ENCODE results near the gene SARDH.

SARDH gene

DNA sequence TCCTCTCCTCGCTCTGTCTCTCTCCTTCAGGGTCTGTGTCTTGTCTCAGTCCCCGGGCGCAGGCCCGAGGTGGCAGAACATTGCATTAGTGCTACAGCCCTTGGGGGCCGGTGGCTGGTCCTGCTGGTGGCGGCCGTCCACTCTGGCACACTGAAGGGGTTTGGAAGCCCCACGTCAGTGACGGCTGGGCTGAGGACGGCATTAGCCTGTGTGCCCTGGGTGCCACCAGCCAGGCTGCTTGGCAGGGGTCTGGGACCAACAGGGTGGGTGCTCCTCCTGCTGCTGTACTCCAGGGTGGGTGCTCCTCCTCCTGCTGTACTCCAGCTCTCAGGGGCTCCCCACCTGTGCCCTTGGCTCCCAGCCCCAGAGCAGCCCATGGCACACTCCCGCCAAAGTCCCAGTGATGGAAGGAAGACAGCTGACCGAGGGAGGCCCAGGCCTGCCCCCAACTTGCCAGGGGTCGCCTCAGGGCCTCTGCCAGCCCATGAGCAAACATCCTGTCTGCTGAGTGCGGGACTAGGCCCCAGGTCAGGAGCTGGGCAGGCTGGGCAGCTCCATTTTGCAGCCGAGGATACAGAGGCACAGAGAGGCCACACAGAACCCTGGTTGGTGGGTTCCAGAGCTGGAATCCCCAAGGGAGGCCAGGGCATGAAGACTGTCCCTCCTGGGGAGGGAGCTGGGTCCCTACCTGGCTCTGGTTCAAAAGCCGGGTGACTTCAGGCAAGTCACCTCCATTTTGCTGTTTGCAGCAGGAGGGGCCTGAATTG, 27.3 kb downstream of the SARDH start:
- no peak overlapping the region for H3K27ac ChIP-seq (ENCODE audit: extremely low read depth, low read depth, low read length)
- no peak for TF ChIP-seq ZNF202 (tag by site-specific recombination; IDR thresholded peaks at IDR 0.05; ENCODE audit: borderline replicate concordance)
- TF ChIP-seq GLIS2 (tag by site-specific recombination; IDR thresholded peaks at IDR 0.05): peak; percentile 52; the same call in 1 of the 2 replicates
- no peak for TF ChIP-seq KLF10 (tag by site-specific recombination; IDR thresholded peaks at IDR 0.05)
- no peak for TF ChIP-seq ZNF785 (tag by site-specific recombination; IDR thresholded peaks at IDR 0.05)
- no peak for TF ChIP-seq ZIC2 (tag by site-specific recombination; IDR thresholded peaks at IDR 0.05)
- TF ChIP-seq ZNF302 (tag by site-specific recombination; IDR thresholded peaks at IDR 0.05; ENCODE audit: low read depth): no peak
- TF ChIP-seq, protein P1, sequence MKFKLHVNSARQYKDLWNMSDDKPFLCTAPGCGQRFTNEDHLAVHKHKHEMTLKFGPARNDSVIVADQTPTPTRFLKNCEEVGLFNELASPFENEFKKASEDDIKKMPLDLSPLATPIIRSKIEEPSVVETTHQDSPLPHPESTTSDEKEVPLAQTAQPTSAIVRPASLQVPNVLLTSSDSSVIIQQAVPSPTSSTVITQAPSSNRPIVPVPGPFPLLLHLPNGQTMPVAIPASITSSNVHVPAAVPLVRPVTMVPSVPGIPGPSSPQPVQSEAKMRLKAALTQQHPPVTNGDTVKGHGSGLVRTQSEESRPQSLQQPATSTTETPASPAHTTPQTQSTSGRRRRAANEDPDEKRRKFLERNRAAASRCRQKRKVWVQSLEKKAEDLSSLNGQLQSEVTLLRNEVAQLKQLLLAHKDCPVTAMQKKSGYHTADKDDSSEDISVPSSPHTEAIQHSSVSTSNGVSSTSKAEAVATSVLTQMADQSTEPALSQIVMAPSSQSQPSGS (tag by site-specific recombination; IDR thresholded peaks at IDR 0.05; ENCODE audit: low read depth): no peak
- no peak for TF ChIP-seq REPIN1 (tag by site-specific recombination; IDR thresholded peaks at IDR 0.05; ENCODE audit: low read depth)
- H3K4me3 ChIP-seq (ENCODE audit: low read depth, low read length): no peak overlapping the region
- H3K9me3 ChIP-seq (ENCODE audit: control insufficient read depth, insufficient read depth, low read depth, low read length): no peaks in the 10 kb centered on the region
- ChIA-PET POLR2A (no interaction called here), CTCF (interaction anchor here (0.5 to 0.6 kb wide), 2 partner anchors 71 to 73 kb away, joined by 3 to 4 read pairs; no protein-coding TSS in a partner anchor)
- no peaks in the 10 kb centered on the region for H3K4me1 ChIP-seq (ENCODE audit: control insufficient read depth, insufficient read depth, low read length)
- H3K36me3 ChIP-seq (ENCODE audit: control insufficient read depth in 2 of 2, insufficient read depth in 1 of 2, low read length in 2 of 2): no peaks in the 10 kb centered on the region

DNA sequence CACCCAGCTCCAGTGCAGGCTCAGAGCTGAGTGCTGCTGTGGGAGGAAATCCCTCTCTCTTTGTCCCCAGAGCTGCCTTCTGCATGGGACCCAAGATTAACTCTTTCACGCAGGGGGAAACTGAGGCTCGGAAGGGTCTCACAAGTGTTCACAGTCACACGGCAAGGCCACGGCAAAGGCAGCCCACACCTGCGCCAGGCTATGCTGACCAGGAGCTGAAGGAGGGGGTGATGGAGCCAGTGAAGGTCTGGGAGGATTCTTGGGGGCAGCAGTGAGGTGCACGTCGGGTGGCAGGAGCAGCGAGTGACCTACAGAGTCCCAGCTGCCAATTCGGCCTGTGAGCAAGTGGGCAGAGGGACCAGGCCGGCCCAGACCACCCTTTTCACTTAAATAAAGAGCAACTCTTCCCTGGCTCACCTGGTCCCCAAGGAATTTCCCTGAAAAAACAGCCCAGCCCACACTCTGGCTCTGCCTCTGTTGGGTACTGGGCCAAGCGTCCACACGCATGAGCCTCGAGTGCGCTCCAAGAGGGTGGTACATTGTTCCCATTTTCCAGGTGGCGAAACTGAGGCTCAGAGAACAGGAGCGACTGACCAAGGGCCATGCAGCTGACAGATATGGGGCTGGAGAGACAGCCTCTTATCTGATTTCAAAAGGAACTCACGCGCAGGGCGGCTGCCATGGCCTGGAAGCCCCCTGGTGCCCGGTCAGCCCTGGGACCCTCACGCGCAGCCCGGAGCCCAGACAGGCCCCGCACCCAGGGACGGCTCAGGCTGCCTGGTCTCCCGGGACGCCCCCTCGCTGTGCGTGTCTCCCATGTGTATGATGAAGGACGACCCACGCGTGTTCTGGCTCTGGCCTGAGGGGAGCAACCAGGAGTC, 28.2 kb downstream of the SARDH start:
- ChIA-PET POLR2A (no interaction called here), CTCF (interaction anchor here (1.0 to 1.6 kb wide), 3 partner anchors 32 to 177 kb away, joined by 3 to 4 read pairs (median 4); no protein-coding TSS in a partner anchor)
- no peaks in the 10 kb centered on the region for H3K9me3 ChIP-seq (ENCODE audit: control insufficient read depth, insufficient read depth, low read depth, low read length)
- H3K27ac ChIP-seq (ENCODE audit: extremely low read depth, low read depth, low read length): no peak overlapping the region
- H3K4me3 ChIP-seq (ENCODE audit: low read depth, low read length): no peak overlapping the region
- H3K36me3 ChIP-seq (ENCODE audit: control insufficient read depth in 2 of 2, insufficient read depth in 1 of 2, low read length in 2 of 2): no peaks in the 10 kb centered on the region
- no peaks in the 10 kb centered on the region for H3K4me1 ChIP-seq (ENCODE audit: control insufficient read depth, insufficient read depth, low read length)
- TF ChIP-seq ZNF426 (tag by site-specific recombination; IDR thresholded peaks at IDR 0.05): no peak
- TF ChIP-seq SP2 (tag by site-specific recombination; IDR thresholded peaks at IDR 0.05): no peak
- TF ChIP-seq ZBTB20 (tag by site-specific recombination; IDR thresholded peaks at IDR 0.05): no peak
- no peak for TF ChIP-seq KLF1 (tag by site-specific recombination; IDR thresholded peaks at IDR 0.05)
- TF ChIP-seq GLIS1 (tag by site-specific recombination; IDR thresholded peaks at IDR 0.05): no peak
- TF ChIP-seq ZNF624 (tag by site-specific recombination; IDR thresholded peaks at IDR 0.05): no peak
- TF ChIP-seq YY1 (tag by site-specific recombination; IDR thresholded peaks at IDR 0.05): no peak
- TF ChIP-seq ZNF558 (tag by site-specific recombination; IDR thresholded peaks at IDR 0.05): no peak
- TF ChIP-seq ZNF423 (tag by site-specific recombination; IDR thresholded peaks at IDR 0.05): no peak
- TF ChIP-seq ZNF24 (tag by site-specific recombination; IDR thresholded peaks at IDR 0.05): no peak

DNA sequence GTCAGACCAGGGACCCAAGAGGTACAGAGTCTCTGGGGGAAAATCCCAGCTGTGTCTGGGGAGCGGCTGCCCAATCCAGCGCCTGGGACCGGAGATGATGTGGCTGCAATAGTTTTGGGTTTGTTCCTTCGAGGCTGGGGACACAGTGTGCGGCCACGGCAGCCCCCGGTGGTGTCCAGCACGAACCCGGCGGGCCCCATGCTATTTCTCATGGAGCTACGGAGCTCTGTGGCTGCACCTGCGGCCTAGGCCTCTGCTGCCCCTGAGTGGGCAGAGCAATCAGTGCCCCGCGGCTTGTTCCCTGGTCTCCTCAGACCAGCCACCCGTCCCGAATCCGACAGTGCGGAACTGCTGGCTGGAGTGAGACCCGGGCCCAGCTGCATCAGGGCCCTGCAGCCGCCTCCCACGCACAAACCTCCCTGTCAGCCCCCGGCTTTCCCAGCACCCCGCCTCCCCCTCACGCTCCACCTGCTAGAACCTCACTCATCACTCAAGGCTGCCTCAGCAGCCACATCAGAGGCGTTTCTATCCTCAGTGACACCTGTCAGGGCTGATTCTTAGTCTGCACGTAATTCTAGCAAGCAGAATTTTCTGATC, 29.0 kb downstream of the SARDH start:
- no peaks in the 10 kb centered on the region for H3K9me3 ChIP-seq (ENCODE audit: control insufficient read depth, insufficient read depth, low read depth, low read length)
- H3K4me3 ChIP-seq (ENCODE audit: low read depth, low read length): no peak overlapping the region
- no peaks in the 10 kb centered on the region for H3K4me1 ChIP-seq (ENCODE audit: control insufficient read depth, insufficient read depth, low read length)
- ChIA-PET CTCF (interaction anchor here (1.0 to 1.6 kb wide), 3 partner anchors 33 to 176 kb away, joined by 3 to 4 read pairs (median 4); no protein-coding TSS in a partner anchor), POLR2A (no interaction called here)
- H3K27ac ChIP-seq (ENCODE audit: extremely low read depth, low read depth, low read length): no peak overlapping the region
- H3K36me3 ChIP-seq (ENCODE audit: control insufficient read depth in 2 of 2, insufficient read depth in 1 of 2, low read length in 2 of 2): no peaks in the 10 kb centered on the region
- TF ChIP-seq, protein P2, sequence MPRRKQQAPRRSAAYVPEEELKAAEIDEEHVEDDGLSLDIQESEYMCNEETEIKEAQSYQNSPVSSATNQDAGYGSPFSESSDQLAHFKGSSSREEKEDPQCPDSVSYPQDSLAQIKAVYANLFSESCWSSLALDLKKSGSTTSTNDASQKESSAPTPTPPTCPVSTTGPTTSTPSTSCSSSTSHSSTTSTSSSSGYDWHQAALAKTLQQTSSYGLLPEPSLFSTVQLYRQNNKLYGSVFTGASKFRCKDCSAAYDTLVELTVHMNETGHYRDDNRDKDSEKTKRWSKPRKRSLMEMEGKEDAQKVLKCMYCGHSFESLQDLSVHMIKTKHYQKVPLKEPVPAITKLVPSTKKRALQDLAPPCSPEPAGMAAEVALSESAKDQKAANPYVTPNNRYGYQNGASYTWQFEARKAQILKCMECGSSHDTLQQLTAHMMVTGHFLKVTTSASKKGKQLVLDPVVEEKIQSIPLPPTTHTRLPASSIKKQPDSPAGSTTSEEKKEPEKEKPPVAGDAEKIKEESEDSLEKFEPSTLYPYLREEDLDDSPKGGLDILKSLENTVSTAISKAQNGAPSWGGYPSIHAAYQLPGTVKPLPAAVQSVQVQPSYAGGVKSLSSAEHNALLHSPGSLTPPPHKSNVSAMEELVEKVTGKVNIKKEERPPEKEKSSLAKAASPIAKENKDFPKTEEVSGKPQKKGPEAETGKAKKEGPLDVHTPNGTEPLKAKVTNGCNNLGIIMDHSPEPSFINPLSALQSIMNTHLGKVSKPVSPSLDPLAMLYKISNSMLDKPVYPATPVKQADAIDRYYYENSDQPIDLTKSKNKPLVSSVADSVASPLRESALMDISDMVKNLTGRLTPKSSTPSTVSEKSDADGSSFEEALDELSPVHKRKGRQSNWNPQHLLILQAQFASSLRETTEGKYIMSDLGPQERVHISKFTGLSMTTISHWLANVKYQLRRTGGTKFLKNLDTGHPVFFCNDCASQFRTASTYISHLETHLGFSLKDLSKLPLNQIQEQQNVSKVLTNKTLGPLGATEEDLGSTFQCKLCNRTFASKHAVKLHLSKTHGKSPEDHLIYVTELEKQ (tag by site-specific recombination; IDR thresholded peaks at IDR 0.05; ENCODE audit: borderline replicate concordance): no peak
- TF ChIP-seq EGR2 (tag by site-specific recombination; IDR thresholded peaks at IDR 0.05; ENCODE audit: low read depth) (peak; percentile 67; the same call in 1 of the 2 replicates), ZNF76 (tag by site-specific recombination; IDR thresholded peaks at IDR 0.05; ENCODE audit: borderline replicate concordance, low read depth) (no peak), ZNF157 (tag by site-specific recombination; IDR thresholded peaks at IDR 0.05) (no peak), WT1 (tag by site-specific recombination; IDR thresholded peaks at IDR 0.05) (no peak), GLI4 (tag by site-specific recombination; IDR thresholded peaks at IDR 0.05) (no peak), GLI2 (tag by site-specific recombination; IDR thresholded peaks at IDR 0.05; ENCODE audit: borderline replicate concordance, low read depth) (no peak), ZNF174 (tag by site-specific recombination; IDR thresholded peaks at IDR 0.05) (no peak)

Data from HEK293 (cell line).